HepG2 (cell line): ENCODE measurements around the gene ARL10. TPM values are rescaled to one million over a fixed set of nuclear protein-coding genes. Genes with fewer than 3 reads are reported as not detected.

ENCODE experiments used
- ATAC-seq: fragments of 200-7000 bp; cut with Tn5 transposase; 3 replicates; pipeline ENCODE4 v1.9.1; 2020; ENCODE audit warnings: mild to moderate bottlenecking, moderate library complexity
- BruUV-seq: library from RNA; stranded (reverse); fragments of 400-500 nt; replicated peaks from 2 replicates; lab custom pipeline; 2021; lab: Mats Ljungman, UMichigan
- CTCF ChIA-PET: fragments of 300-600 bp; formaldehyde crosslinking; extraction: SDS; loops from one replicate; lab custom pipeline; 2021; ENCODE audit warnings: low total read pairs, inconsistent platforms, low intra/inter-chr PET ratio; lab: Yijun Ruan, JAX
- POLR2A ChIA-PET: fragments of 350-600 bp; sonication (Branson Sonifier 250); formaldehyde crosslinking; loops from one replicate; lab custom pipeline; 2020; ENCODE audit warnings: antibody characterized with exemption, inconsistent platforms; lab: Yijun Ruan, JAX
- DNase-seq: peaks from one replicate; pipeline ENCODE4 v3.0.0-alpha.2; 2015; ENCODE audit warnings: low spot score
- FAIRE-seq: peaks from 3 replicates; lab custom pipeline; 2011; peaks lifted over from hg19 to GRCh38; lab: Jason Lieb, UNC
- H2AFZ ChIP-seq: one replicate; pipeline ENCODE4 v1.6.1; 2011; ENCODE audit warnings: low read length, inconsistent platforms
- H3K27ac ChIP-seq: fragments of 300-600 bp; 3 replicates; pipeline ENCODE4 v1.8.0; 2011; ENCODE audit warnings: mixed run types, mild to moderate bottlenecking, mixed read lengths, low read length, inconsistent platforms; ENCODE audit not compliant: insufficient read depth; ENCODE audit errors: extremely low read length
- H3K27me3 ChIP-seq, 2 experiments: fragments of 200-600 bp in 1 of 2; 2 replicates in 1 of 2; 3 replicates in 1 of 2; pipeline versions ENCODE4 v1.6.0 to v1.8.0; 2011; ENCODE audit warnings: low read length in 2 of 2, mild to moderate bottlenecking in 2 of 2, moderate library complexity in 2 of 2, inconsistent platforms in 1 of 2; ENCODE audit not compliant: insufficient read depth in 2 of 2, control insufficient read depth in 1 of 2
- H3K36me3 ChIP-seq, 2 experiments: fragments of 200-600 bp in 1 of 2; replicated peaks in 1 of 2; 2 replicates in 1 of 2; 3 replicates in 1 of 2; pipeline versions ENCODE4 v1.5.1 to v1.8.0; 2011; ENCODE audit warnings: low read length in 2 of 2, inconsistent platforms in 1 of 2; ENCODE audit not compliant: insufficient read depth in 2 of 2, control insufficient read depth in 1 of 2
- H3K4me1 ChIP-seq: 2 replicates; pipeline ENCODE4 v1.5.1; 2012; ENCODE audit warnings: low read length, inconsistent platforms; ENCODE audit not compliant: insufficient read depth
- H3K4me2 ChIP-seq: 2 replicates; pipeline ENCODE4 v1.6.0; 2011; ENCODE audit warnings: low read depth, low read length, inconsistent platforms
- H3K4me3 ChIP-seq, 3 experiments: fragments of 200-600 bp in 1 of 3; sonication (generic), shearing (Covaris generic) in 1 of 3; replicated peaks in 1 of 3; 2 replicates each; pipeline ENCODE4 v1.5.1; 2011 to 2016; ENCODE audit warnings: low read length in 3 of 3, inconsistent platforms in 2 of 3, low read depth in 2 of 3, mild to moderate bottlenecking in 2 of 3, control low read depth in 1 of 3, mixed read lengths in 1 of 3; ENCODE audit not compliant: insufficient read depth in 1 of 3
- H3K79me2 ChIP-seq: one replicate; pipeline ENCODE4 v1.6.1; 2011; ENCODE audit warnings: low read length, inconsistent platforms; ENCODE audit not compliant: insufficient read depth
- H3K9ac ChIP-seq: 2 replicates; pipeline ENCODE4 v1.6.0; 2011; ENCODE audit warnings: mild to moderate bottlenecking, low read depth, low read length, inconsistent platforms; ENCODE audit not compliant: insufficient read depth
- H3K9me3 ChIP-seq: 2 replicates; pipeline ENCODE4 v1.5.1; 2012; ENCODE audit warnings: mild to moderate bottlenecking, low read length
- H4K20me1 ChIP-seq: 2 replicates; pipeline ENCODE4 v1.6.0; 2011; ENCODE audit warnings: inconsistent platforms, mild to moderate bottlenecking, low read length, moderate library complexity; ENCODE audit not compliant: insufficient read depth
- PHF20 ChIP-seq: sonication (generic); formaldehyde crosslinking; IDR thresholded peaks from 2 replicates; pipeline ENCODE4 v1.5.0; 2020; ENCODE audit warnings: mild to moderate bottlenecking, missing genetic modification reagents
- ZBTB49 ChIP-seq: sonication (generic); formaldehyde crosslinking; IDR thresholded peaks from 2 replicates; pipeline ENCODE4 v1.4.0; 2020; ENCODE audit warnings: missing genetic modification reagents, borderline replicate concordance
- WGBS: methylation state at CpG from one replicate; pipeline ENCODE4 v1.1.6; 2017; ENCODE audit warnings: low lambda C conversion rate; 5-methylcytosine and 5-hydroxymethylcytosine counted together
- in situ Hi-C: cut with HindIII; loops from 2 replicates; pipeline ENCODE4 v1.10.0; 2017; ENCODE audit warnings: low pct_unique_long_range_greater_than_20kb; ENCODE audit not compliant: extremely low pct_ligation_motif_present
- intact Hi-C: fragments of 100-400 bp; cut with micrococcal nuclease; formaldehyde crosslinking; loops from one replicate; pipeline ENCODE4 v1.10.0; 2022; ENCODE audit not compliant: unreplicated experiment
- polyA plus RNA-seq, 8 experiments: library from polyadenylated mRNA; depleted of rRNA in 3 of 8; stranded (reverse) in 7 of 8; unstranded in 1 of 8; fragments of >200 nt; fragmentation: Illumina TruSeq in 4 of 8; extraction: Trizol in 4 of 8; gene quantifications; 2 replicates each; pipeline versions ENCODE4 v1.2.1 to v1.2.3, GENCODE V29; 2011 to 2016; ENCODE audit warnings: low read depth in 4 of 8, missing spikeins in 1 of 8, mixed read lengths in 1 of 8; ENCODE audit not compliant: insufficient read depth in 1 of 8
- total RNA-seq, 5 experiments: library from RNA; depleted of rRNA; stranded (reverse); fragments of >200 nt; fragmentation: Illumina TruSeq; extraction: Trizol; gene quantifications; 2 replicates each; pipeline ENCODE4 v1.2.3, GENCODE V29; 2016; ENCODE audit warnings: low read depth in 1 of 5

ARL10 gene
- total and polyA plus RNA-seq, 2 of the 13 experiments (the other 11 are each of a cell fraction or from before 2014, with no cell fraction given) = 0.18 to 0.50 TPM

DNA sequence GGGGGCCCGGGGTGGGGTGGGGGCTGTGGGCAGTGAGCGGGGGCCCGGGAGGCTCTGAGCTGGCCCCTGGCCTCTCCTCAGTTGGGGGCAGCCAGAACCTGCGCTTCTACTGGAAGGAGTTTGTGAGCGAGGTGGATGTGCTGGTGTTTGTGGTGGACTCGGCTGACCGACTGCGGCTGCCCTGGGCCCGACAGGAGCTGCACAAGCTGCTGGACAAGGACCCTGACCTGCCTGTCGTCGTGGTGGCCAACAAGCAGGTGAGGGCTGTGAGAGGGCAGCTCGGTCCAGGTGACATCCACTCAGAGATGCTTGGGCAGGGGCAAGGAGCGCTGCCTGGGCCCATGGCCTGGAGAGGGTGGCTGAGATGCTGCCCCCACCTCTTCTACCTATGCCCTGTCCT, 3.4 kb downstream of the ARL10 start (continued):
- no peak for TF ChIP-seq ZBTB49 (CRISPR knock-in tag)

DNA sequence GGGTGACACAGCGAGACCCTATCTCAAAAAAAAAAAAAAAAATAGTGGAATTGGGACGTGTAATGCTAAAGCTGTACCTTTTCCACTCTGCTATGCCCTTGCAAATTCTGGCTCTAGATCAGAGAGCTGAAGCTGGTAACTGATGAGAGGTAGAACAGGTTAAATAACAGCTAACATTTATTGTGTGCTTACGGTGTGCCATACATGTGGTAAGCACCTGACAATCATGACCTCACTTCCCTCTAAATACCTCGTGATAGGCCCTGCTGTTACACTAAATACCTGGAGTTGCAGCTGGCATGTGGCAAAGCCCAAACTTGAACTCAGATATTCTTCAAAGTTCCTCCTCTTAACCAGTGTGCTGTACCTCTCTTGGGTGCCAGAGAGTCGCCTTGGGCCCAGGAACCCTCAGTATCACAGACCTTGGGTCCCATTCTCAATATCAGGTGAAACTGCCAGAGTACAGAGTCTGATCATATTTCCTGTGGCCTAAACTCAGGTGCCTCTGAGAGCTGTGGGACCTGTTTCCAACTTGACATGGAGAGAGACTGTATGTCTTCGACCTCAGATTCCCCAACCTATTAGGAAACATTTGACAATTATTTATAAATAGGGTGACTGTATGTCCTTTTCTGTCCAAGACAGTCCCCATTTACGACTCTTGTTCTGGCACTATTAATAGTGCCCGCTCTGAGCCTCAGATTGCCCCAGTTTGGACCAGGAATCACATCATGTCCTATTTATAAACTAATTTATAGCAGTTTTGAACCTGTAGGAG, 4.8 kb downstream of the ARL10 start:
- H3K9me3 ChIP-seq = no peaks in the 10 kb centered on the region
- FAIRE-seq = no peak
- no peak overlapping the region for H2AFZ ChIP-seq
- no peak overlapping the region for H3K9ac ChIP-seq
- H3K4me3 ChIP-seq = no peak overlapping the region
- no peak for ATAC-seq
- H3K36me3 ChIP-seq = no peaks in the 10 kb centered on the region
- BruUV-seq = no TSS peak
- H3K27me3 ChIP-seq = peaks cover 0 to under 1% of the 10 kb centered on the region in 2 experiments; a peak in 1 of 5 replicates
- intact Hi-C loops = no loop called here
- WGBS = 57% methylated on average over 8 of the region's 8 CpGs
- no peaks in the 10 kb centered on the region for H3K79me2 ChIP-seq
- ChIA-PET POLR2A (interaction anchor here (0.6 to 1.4 kb wide), 3 partner anchors 9 to 44 kb away, joined by 3 to 6 read pairs (median 3); partner anchors contain the start of genes HIGD2A and NOP16), CTCF (no interaction called here)
- no peak for TF ChIP-seq PHF20 (CRISPR knock-in tag)
- no peaks in the 10 kb centered on the region for H4K20me1 ChIP-seq
- DNase-seq = no peak
- peaks cover 50% of the 10 kb centered on the region for H3K4me1 ChIP-seq
- no peak overlapping the region for H3K27ac ChIP-seq
- in situ Hi-C loops = no loop called here
- no peak overlapping the region for H3K4me2 ChIP-seq
